Astrocyte (in vitro differentiated cells and primary cell): ENCODE data around the gene RAPSN. TPM values are rescaled to one million over a fixed set of nuclear protein-coding genes. Genes with fewer than 3 reads are reported as not detected.
A peak's percentile ranks its signal among the peaks of the same experiment; 100 is the strongest.

ENCODE experiments used
- DNase-seq: peaks from one replicate; pipeline ENCODE4 v3.0.0-alpha.2; 2010; ENCODE audit warnings: low read depth
- FAIRE-seq: peaks from 2 replicates; lab custom pipeline; 2011; peaks lifted over from hg19 to GRCh38; lab: Jason Lieb, UNC
- H2AFZ ChIP-seq: 2 replicates; pipeline ENCODE4 v1.6.0; 2012; ENCODE audit warnings: low read depth, low read length, inconsistent platforms
- H3K27ac ChIP-seq: 2 replicates; pipeline ENCODE4 v1.5.1; 2011; ENCODE audit warnings: low read depth, low read length, inconsistent platforms
- H3K27me3 ChIP-seq: 2 replicates; pipeline ENCODE4 v1.6.0; 2011; ENCODE audit warnings: low read length, inconsistent platforms; ENCODE audit not compliant: insufficient read depth
- H3K36me3 ChIP-seq: 2 replicates; pipeline ENCODE4 v1.5.1; 2011; ENCODE audit warnings: low read length, inconsistent platforms; ENCODE audit not compliant: insufficient read depth
- H3K4me1 ChIP-seq: 2 replicates; pipeline ENCODE4 v1.5.1; 2011; ENCODE audit warnings: low read length, inconsistent platforms; ENCODE audit not compliant: insufficient read depth
- H3K4me2 ChIP-seq: 2 replicates; pipeline ENCODE4 v1.6.0; 2012; ENCODE audit warnings: low read length, inconsistent platforms
- H3K4me3 ChIP-seq: 2 replicates; pipeline ENCODE4 v1.5.1; 2011; ENCODE audit warnings: low read depth, mild to moderate bottlenecking, low read length, inconsistent platforms; ENCODE audit not compliant: insufficient read depth
- H3K79me2 ChIP-seq: 2 replicates; pipeline ENCODE4 v1.6.0; 2012; ENCODE audit warnings: mild to moderate bottlenecking, low read length, inconsistent platforms; ENCODE audit not compliant: insufficient read depth
- H3K9ac ChIP-seq: 2 replicates; pipeline ENCODE4 v1.6.0; 2012; ENCODE audit warnings: mild to moderate bottlenecking, low read length, inconsistent platforms
- H3K9me3 ChIP-seq: 2 replicates; pipeline ENCODE4 v1.5.1; 2012; ENCODE audit warnings: low read depth, mild to moderate bottlenecking, low read length, inconsistent platforms; ENCODE audit not compliant: insufficient read depth
- H4K20me1 ChIP-seq: 2 replicates; pipeline ENCODE4 v1.6.0; 2012; ENCODE audit warnings: low read length, inconsistent platforms; ENCODE audit not compliant: insufficient read depth
- H3K27ac Mint-ChIP-seq: one replicate; pipeline ENCODE4 v1.8.0; 2021; ENCODE audit warnings: mild to moderate bottlenecking, mixed read lengths; ENCODE audit not compliant: unreplicated experiment
- H3K27me3 Mint-ChIP-seq: one replicate; pipeline ENCODE4 v1.8.0; 2021; ENCODE audit warnings: low read depth, mixed read lengths; ENCODE audit not compliant: unreplicated experiment
- H3K36me3 Mint-ChIP-seq: one replicate; pipeline ENCODE4 v1.8.0; 2021; ENCODE audit warnings: low read depth, mixed read lengths; ENCODE audit not compliant: unreplicated experiment
- H3K4me1 Mint-ChIP-seq: one replicate; pipeline ENCODE4 v1.8.0; 2021; ENCODE audit warnings: low read depth, mixed read lengths; ENCODE audit not compliant: unreplicated experiment
- H3K4me3 Mint-ChIP-seq: one replicate; pipeline ENCODE4 v1.8.0; 2021; ENCODE audit warnings: mild to moderate bottlenecking, moderate library complexity, mixed read lengths; ENCODE audit not compliant: unreplicated experiment
- H3K9me3 Mint-ChIP-seq: one replicate; pipeline ENCODE4 v1.8.0; 2021; ENCODE audit warnings: mild to moderate bottlenecking, mixed read lengths; ENCODE audit not compliant: unreplicated experiment
- EZH2 ChIP-seq: IDR thresholded peaks from 2 replicates; pipeline ENCODE4 v1.6.1; 2012; ENCODE audit warnings: mild to moderate bottlenecking, low read length, inconsistent platforms; ENCODE audit not compliant: insufficient read depth
- total RNA-seq: library from RNA; stranded (reverse); gene quantifications from 2 replicates; pipeline ENCODE4 v1.2.1, GENCODE V29; 2021
- TF ChIP-seq, protein P1 (sequence below): IDR thresholded peaks from 2 replicates; pipeline ENCODE4 v1.5.1; 2011; ENCODE audit warnings: low read depth, mild to moderate bottlenecking, inconsistent platforms, low read length, moderate library complexity; ENCODE audit not compliant: insufficient read depth

The RAPSN gene
- total RNA-seq, 1 donor from 2014 or later, result 0.86 TPM

DNA sequence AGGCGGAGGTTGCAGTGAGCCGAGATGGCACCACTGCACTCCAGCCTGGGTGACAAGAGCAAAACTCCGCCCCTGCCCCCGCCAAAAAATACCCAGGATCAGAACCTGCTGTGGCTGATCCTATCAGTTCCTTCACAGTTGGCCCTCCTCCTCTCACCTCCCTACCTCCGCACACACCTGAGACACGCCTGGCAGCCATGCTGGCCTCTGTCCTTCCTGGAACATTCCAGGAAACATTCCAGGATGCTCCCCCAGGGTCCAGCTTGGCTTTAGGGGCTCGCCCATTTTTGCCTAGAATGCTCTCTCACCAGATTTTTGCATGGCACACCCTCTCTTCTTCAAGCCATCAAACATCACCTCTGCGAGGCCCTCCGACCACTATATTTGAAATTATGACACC is 2.1 kb downstream of the RAPSN start:
- DNase-seq, result no peak
- H3K9me3 ChIP-seq, result no peaks in the 10 kb centered on the region
- H3K4me3 ChIP-seq, result no peak overlapping the region
- H3K36me3 ChIP-seq, result no peaks in the 10 kb centered on the region
- no peak overlapping the region for H3K4me2 ChIP-seq
- FAIRE-seq, result no peak
- no peaks in the 10 kb centered on the region for H3K79me2 ChIP-seq
- no peak overlapping the region for H3K27ac Mint-ChIP-seq
- H3K27me3 Mint-ChIP-seq, result no peaks in the 10 kb centered on the region
- no peak overlapping the region for H2AFZ ChIP-seq
- no peaks in the 10 kb centered on the region for H3K4me1 Mint-ChIP-seq
- no peak overlapping the region for H3K9ac ChIP-seq
- H4K20me1 ChIP-seq, result no peaks in the 10 kb centered on the region
- no peaks in the 10 kb centered on the region for H3K27me3 ChIP-seq
- H3K27ac ChIP-seq, result no peak overlapping the region
- no peaks in the 10 kb centered on the region for H3K4me1 ChIP-seq
- H3K9me3 Mint-ChIP-seq, result no peaks in the 10 kb centered on the region
- TF ChIP-seq, protein P1, sequence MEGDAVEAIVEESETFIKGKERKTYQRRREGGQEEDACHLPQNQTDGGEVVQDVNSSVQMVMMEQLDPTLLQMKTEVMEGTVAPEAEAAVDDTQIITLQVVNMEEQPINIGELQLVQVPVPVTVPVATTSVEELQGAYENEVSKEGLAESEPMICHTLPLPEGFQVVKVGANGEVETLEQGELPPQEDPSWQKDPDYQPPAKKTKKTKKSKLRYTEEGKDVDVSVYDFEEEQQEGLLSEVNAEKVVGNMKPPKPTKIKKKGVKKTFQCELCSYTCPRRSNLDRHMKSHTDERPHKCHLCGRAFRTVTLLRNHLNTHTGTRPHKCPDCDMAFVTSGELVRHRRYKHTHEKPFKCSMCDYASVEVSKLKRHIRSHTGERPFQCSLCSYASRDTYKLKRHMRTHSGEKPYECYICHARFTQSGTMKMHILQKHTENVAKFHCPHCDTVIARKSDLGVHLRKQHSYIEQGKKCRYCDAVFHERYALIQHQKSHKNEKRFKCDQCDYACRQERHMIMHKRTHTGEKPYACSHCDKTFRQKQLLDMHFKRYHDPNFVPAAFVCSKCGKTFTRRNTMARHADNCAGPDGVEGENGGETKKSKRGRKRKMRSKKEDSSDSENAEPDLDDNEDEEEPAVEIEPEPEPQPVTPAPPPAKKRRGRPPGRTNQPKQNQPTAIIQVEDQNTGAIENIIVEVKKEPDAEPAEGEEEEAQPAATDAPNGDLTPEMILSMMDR, result no peak
- TF ChIP-seq EZH2, result no peak
- peaks cover 13% of the 10 kb centered on the region for H3K36me3 Mint-ChIP-seq
- peak overlapping the region; percentile 17 for H3K4me3 Mint-ChIP-seq

DNA sequence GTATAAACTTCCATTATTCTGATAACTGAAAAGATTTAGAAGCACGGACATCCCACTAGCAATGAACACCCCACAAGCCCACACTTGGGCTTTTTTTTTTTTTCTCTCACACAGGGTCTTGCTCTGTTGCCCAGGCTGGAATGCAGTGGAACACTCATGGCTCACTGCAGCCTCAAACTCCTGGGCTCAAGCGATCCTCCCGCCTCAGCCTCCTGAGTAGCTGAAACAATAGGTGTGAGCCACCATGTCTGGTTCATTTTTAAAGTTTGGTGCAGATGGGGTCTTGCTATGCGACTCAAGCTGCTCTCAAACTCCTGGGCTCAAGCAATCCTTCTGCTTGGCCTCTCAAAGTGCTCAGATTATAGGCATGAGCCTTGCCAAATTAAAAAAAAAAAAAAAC is 3.1 kb downstream of the RAPSN start:
- FAIRE-seq, result no peak
- DNase-seq, result no peak
- no peaks in the 10 kb centered on the region for H3K4me1 Mint-ChIP-seq
- H3K4me3 ChIP-seq, result no peak overlapping the region
- no peaks in the 10 kb centered on the region for H3K36me3 ChIP-seq
- no peak overlapping the region for H3K27ac Mint-ChIP-seq
- H3K27ac ChIP-seq, result no peak overlapping the region
- H3K4me3 Mint-ChIP-seq, result no peak overlapping the region
- no peak for TF ChIP-seq EZH2
- TF ChIP-seq, protein P1, result no peak
- H3K4me2 ChIP-seq, result no peak overlapping the region
- no peaks in the 10 kb centered on the region for H3K27me3 Mint-ChIP-seq
- H4K20me1 ChIP-seq, result no peaks in the 10 kb centered on the region
- H3K36me3 Mint-ChIP-seq, result peaks cover 9% of the 10 kb centered on the region
- no peak overlapping the region for H3K9ac ChIP-seq
- no peaks in the 10 kb centered on the region for H3K9me3 Mint-ChIP-seq
- no peaks in the 10 kb centered on the region for H3K4me1 ChIP-seq
- no peaks in the 10 kb centered on the region for H3K27me3 ChIP-seq
- no peaks in the 10 kb centered on the region for H3K9me3 ChIP-seq
- no peaks in the 10 kb centered on the region for H3K79me2 ChIP-seq
- no peak overlapping the region for H2AFZ ChIP-seq

DNA sequence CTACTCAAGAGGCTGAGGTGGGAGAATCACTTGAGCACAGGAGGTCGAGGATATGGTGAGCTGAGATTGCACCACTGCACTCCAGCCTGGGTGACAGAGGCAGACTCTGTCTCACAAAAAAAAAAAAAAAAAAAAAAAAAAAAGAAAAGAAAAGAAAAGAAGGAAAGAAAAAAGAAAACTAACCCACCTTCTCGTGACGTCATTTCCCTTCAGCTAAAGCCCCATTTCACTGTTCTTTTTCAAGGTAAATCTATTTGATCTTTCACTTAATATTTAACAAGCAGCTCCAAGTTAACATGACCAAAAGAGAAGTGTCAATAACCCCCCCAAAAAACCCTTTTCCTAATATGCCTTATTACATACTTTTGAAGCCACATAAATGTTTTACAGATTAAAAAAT is 5.1 kb downstream of the RAPSN start:
- DNase-seq (no peak), FAIRE-seq (no peak)
- Histone ChIP-seq H3K27me3 (no peaks in the 10 kb centered on the region), H3K9ac (no peak overlapping the region), H4K20me1 (no peaks in the 10 kb centered on the region), H3K4me2 (no peak overlapping the region), H3K79me2 (no peaks in the 10 kb centered on the region), H3K27ac (no peak overlapping the region), H3K4me3 (no peak overlapping the region), H3K9me3 (no peaks in the 10 kb centered on the region), H3K36me3 (no peaks in the 10 kb centered on the region), H3K4me1 (no peaks in the 10 kb centered on the region), H2AFZ (no peak overlapping the region)
- Mint-ChIP-seq H3K4me3 (no peak overlapping the region), H3K9me3 (no peaks in the 10 kb centered on the region), H3K4me1 (no peaks in the 10 kb centered on the region), H3K36me3 (peaks cover 9% of the 10 kb centered on the region), H3K27ac (no peak overlapping the region), H3K27me3 (no peaks in the 10 kb centered on the region)
- TF ChIP-seq, protein P1, result no peak
